GM19035 (cell line): ENCODE measurements around the gene OR1M1.
"Not testable (repeated sequence)": the region's sequence is repeated elsewhere in the genome, so short reads cannot be mapped to it uniquely, and the experiment has no call there.

ENCODE experiments used
- ATAC-seq: cut with Tn5 transposase; IDR thresholded peaks from one replicate; pipeline ENCODE4 v1.9.1; 2021; ENCODE audit not compliant: unreplicated experiment

The OR1M1 gene

GRCh38 chr19:9086761-9087160, at the start of gene OR1M1:
Gene OR1M1 (plus strand): TSS chr19:9087061. CDS start chr19:9093245, 6,184 bp downstream.
- no peak for ATAC-seq

- ATAC-seq = no peak
Measured at GRCh38 chr19:9037400-9038062, 49.3 kb upstream of the OR1M1 start.

- ATAC-seq = no peak
Measured at GRCh38 chr19:9039728-9040127, 47.1 kb upstream of the OR1M1 start.

- ATAC-seq = no peak
Measured at GRCh38 chr19:9040131-9040530, 46.7 kb upstream of the OR1M1 start.

GRCh38 chr19:9041023-9041422, 45.8 kb upstream of the OR1M1 start:
- no peak for ATAC-seq

- ATAC-seq = no peak
Measured at GRCh38 chr19:9043524-9043923, 43.3 kb upstream of the OR1M1 start.

- no peak for ATAC-seq
Measured at GRCh38 chr19:9044449-9044848, 42.4 kb upstream of the OR1M1 start.

- ATAC-seq = no peak
Measured at GRCh38 chr19:9046694-9047093, 40.2 kb upstream of the OR1M1 start.

- ATAC-seq = no peak
Measured at GRCh38 chr19:9052894-9053293, 34.0 kb upstream of the OR1M1 start.

- not testable (repeated sequence) for ATAC-seq
Measured at GRCh38 chr19:9053674-9054073, 33.2 kb upstream of the OR1M1 start.

- ATAC-seq = no peak
Measured at GRCh38 chr19:9054207-9054606, 32.7 kb upstream of the OR1M1 start.

- ATAC-seq = no peak
Measured at GRCh38 chr19:9054765-9055164, 32.1 kb upstream of the OR1M1 start.

- not testable (repeated sequence) for ATAC-seq
Measured at GRCh38 chr19:9056131-9056530, 30.7 kb upstream of the OR1M1 start.

- no peak for ATAC-seq
Measured at GRCh38 chr19:9057505-9058258, 29.2 kb upstream of the OR1M1 start.

- ATAC-seq = no peak
Measured at GRCh38 chr19:9058905-9059667, 27.8 kb upstream of the OR1M1 start.

GRCh38 chr19:9060564-9061340, 26.1 kb upstream of the OR1M1 start:
- ATAC-seq = no peak

GRCh38 chr19:9061879-9062278, 25.0 kb upstream of the OR1M1 start:
- no peak for ATAC-seq

GRCh38 chr19:9065457-9066014, 21.3 kb upstream of the OR1M1 start:
- no peak for ATAC-seq

- ATAC-seq = no peak
Measured at GRCh38 chr19:9070066-9070465, 16.8 kb upstream of the OR1M1 start.

GRCh38 chr19:9071720-9072119, 15.1 kb upstream of the OR1M1 start:
- not testable (repeated sequence) for ATAC-seq

- ATAC-seq = no peak
Measured at GRCh38 chr19:9073806-9074205, 13.1 kb upstream of the OR1M1 start.
